Measurements from ENCODE around the gene KLF11.

The KLF11 gene

DNA sequence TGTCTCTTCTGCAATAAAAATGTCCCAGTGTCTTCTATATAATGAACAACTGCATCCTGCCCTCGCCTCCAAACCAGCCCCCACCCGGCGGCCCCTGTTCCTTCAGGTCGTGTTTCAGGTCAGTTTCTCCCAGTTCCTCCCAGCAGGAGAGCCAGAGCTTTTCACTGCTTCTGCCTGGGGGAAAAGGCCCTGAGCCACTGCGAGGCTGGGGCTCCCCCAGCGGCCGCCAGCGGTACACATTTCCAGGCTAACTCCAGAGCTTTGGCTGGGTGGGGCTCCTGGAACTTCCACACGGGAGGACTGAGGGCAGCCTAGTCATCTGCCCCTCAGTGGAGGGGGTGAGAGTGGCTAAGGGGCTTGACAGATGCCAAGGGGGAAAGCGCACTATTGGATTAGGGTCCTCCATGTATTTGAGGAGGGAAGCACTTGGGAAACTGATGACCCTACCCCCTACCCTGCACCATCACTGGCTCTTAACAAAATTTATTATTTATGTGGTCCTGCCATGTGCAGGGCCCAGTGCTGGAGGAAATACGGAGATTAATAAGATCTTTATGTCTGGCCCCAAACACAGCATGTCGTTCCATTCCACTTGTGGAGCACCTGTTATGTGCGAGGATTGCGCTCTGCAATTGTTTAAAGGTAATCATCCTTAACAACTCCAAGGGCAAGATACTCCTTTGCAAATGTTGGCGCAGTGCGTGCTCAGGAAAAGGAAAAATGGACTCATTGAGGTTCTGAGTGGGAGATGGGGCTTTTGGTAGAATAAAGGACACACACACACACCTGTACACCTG lies 54.2 kb downstream of the KLF11 start:
- ChIA-PET CTCF (interaction anchor here (0.5 to 5.7 kb wide), 10 partner anchors 9 to 349 kb away, joined by 3 to 91 read pairs (median 4); no protein-coding TSS in a partner anchor), POLR2A (interaction anchor here (1.1 kb wide), 1 partner anchor 51 kb away, joined by 3 read pairs; no protein-coding TSS in a partner anchor)
- peaks cover 0 to under 1% (median 0%) of the 10 kb centered on the region in 5 experiments for H3K9me3 ChIP-seq (ENCODE audit: control extremely low read depth in 1 of 5, control insufficient read depth in 4 of 5, insufficient read depth in 2 of 5, low read depth in 1 of 5, low read length in 4 of 5)
- no peaks in the 10 kb centered on the region for H3K4me1 ChIP-seq (ENCODE audit: control extremely low read depth in 1 of 4, control insufficient read depth in 4 of 4, insufficient read depth in 4 of 4, low read length in 3 of 4)
- DNase-seq: peak in 1 of 3 donors; percentile 20
- WGBS (ENCODE audit: insufficient coverage): 35% methylated on average over 11 of the region's 16 CpGs
- peaks cover 0 to 20% (median 6%) of the 10 kb centered on the region in 5 experiments for H3K27me3 ChIP-seq (replicated peaks in 2 of 5; ENCODE audit: control insufficient read depth in 4 of 5, insufficient read depth in 5 of 5, low read length in 4 of 5)
- H3K36me3 ChIP-seq (ENCODE audit: control insufficient read depth in 4 of 4, insufficient read depth in 4 of 4, low read length in 3 of 4): no peaks in the 10 kb centered on the region
- no peak overlapping the region for H3K4me3 ChIP-seq (ENCODE audit: control insufficient read depth in 1 of 7, extremely low read depth in 1 of 7, insufficient read depth in 4 of 7, low read depth in 2 of 7, low read length in 6 of 7)
- H3K27ac ChIP-seq (ENCODE audit: insufficient read depth in 1 of 2, low read depth in 1 of 2, low read length in 2 of 2, poor library complexity in 1 of 2, severe bottlenecking in 2 of 2): no peak overlapping the region

DNA sequence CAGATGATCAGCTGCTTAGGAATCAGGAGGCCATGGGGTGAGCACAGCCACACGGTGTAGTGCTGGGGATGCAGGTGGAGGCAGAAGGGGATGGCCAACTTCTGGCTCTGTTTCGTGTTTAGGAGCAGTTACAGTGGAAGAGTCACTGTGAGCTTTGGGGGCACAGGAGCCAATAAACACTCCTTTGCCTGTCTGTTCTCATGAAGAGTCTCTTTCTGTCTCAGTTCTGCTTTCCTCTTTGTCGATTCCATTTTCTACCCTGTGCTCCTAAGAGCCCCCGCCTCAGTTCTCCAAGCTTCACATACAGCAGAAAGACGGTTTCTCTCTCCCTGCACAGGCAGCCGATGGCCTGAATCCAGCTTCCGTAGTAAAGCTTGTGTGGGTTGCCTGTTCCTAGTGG lies 58.1 kb downstream of the KLF11 start:
- 67% methylated on average over 2 of the region's 7 CpGs for WGBS (ENCODE audit: insufficient coverage)
- no peaks in the 10 kb centered on the region for H3K36me3 ChIP-seq (ENCODE audit: control insufficient read depth in 4 of 4, insufficient read depth in 4 of 4, low read length in 3 of 4)
- POLR2A ChIA-PET: no interaction called here
- no peak overlapping the region for H3K27ac ChIP-seq (ENCODE audit: insufficient read depth in 1 of 2, low read depth in 1 of 2, low read length in 2 of 2, poor library complexity in 1 of 2, severe bottlenecking in 2 of 2)
- H3K27me3 ChIP-seq (replicated peaks in 2 of 5; ENCODE audit: control insufficient read depth in 4 of 5, insufficient read depth in 5 of 5, low read length in 4 of 5): peaks cover 0 to 2% (median 0%) of the 10 kb centered on the region in 5 experiments
- no peak overlapping the region for H3K4me3 ChIP-seq (ENCODE audit: control insufficient read depth in 1 of 7, extremely low read depth in 1 of 7, insufficient read depth in 4 of 7, low read depth in 2 of 7, low read length in 6 of 7)
- no peak for DNase-seq
- no peaks in the 10 kb centered on the region for H3K9me3 ChIP-seq (ENCODE audit: control extremely low read depth in 1 of 5, control insufficient read depth in 4 of 5, insufficient read depth in 2 of 5, low read depth in 1 of 5, low read length in 4 of 5)
- H3K4me1 ChIP-seq (ENCODE audit: control extremely low read depth in 1 of 4, control insufficient read depth in 4 of 4, insufficient read depth in 4 of 4, low read length in 3 of 4): no peaks in the 10 kb centered on the region
- CTCF ChIA-PET: interaction anchor here (1.2 to 2.0 kb wide), 3 partner anchors 10 to 30 kb away, joined by 3 to 19 read pairs (median 4); no protein-coding TSS in a partner anchor

DNA sequence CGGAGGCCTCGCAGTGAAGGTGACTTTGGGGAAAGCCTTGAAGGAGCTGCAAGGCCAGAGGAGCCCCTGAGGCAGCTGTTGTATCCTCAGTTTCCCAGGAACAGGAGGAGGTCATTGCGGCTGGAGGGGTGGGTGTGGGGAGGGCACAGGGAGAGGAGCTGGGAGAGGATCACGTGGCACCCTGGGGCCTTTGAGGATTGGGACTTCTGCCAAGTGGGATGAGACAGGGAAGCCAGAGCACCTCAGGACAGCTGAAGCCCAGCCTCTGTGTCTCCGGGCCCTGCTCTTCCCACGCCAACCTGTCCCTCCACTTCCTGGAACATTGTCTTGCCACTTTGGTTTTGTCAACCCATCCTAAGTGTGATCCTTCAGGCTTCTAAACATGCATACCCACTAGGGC lies 59.8 kb downstream of the KLF11 start:
- 96% methylated on average over 4 of the region's 6 CpGs for WGBS (ENCODE audit: insufficient coverage)

More for the DNA sequence above, 59.8 kb downstream of the KLF11 start:
- no peak overlapping the region for H3K4me3 ChIP-seq (ENCODE audit: control insufficient read depth in 1 of 7, extremely low read depth in 1 of 7, insufficient read depth in 4 of 7, low read depth in 2 of 7, low read length in 6 of 7)
- H3K27me3 ChIP-seq (replicated peaks in 2 of 5; ENCODE audit: control insufficient read depth in 4 of 5, insufficient read depth in 5 of 5, low read length in 4 of 5): peaks cover 0 to 2% (median 0%) of the 10 kb centered on the region in 5 experiments
- no peak overlapping the region for H3K27ac ChIP-seq (ENCODE audit: insufficient read depth in 1 of 2, low read depth in 1 of 2, low read length in 2 of 2, poor library complexity in 1 of 2, severe bottlenecking in 2 of 2)
- CTCF ChIA-PET: interaction anchor here (1.0 to 1.1 kb wide), 2 partner anchors 30 to 118 kb away, joined by 3 to 4 read pairs; no protein-coding TSS in a partner anchor
- POLR2A ChIA-PET: no interaction called here
- no peaks in the 10 kb centered on the region for H3K36me3 ChIP-seq (ENCODE audit: control insufficient read depth in 4 of 4, insufficient read depth in 4 of 4, low read length in 3 of 4)
- H3K9me3 ChIP-seq (ENCODE audit: control extremely low read depth in 1 of 5, control insufficient read depth in 4 of 5, insufficient read depth in 2 of 5, low read depth in 1 of 5, low read length in 4 of 5): peaks cover 0 to 3% (median 0%) of the 10 kb centered on the region in 5 experiments
- no peak for DNase-seq
- no peaks in the 10 kb centered on the region for H3K4me1 ChIP-seq (ENCODE audit: control extremely low read depth in 1 of 4, control insufficient read depth in 4 of 4, insufficient read depth in 4 of 4, low read length in 3 of 4)

Data from common myeloid progenitor, CD34-positive (primary cell).